Activated CD8-positive, alpha-beta memory T cell treated with anti-CD3 and anti-CD28 coated beads, Interleukin-2, amount 50 U/mL, for 48 hours (primary cell): ENCODE results near the gene ZNF474.

Experiments
- DNase-seq: peaks from one replicate; pipeline ENCODE4 v3.0.0-alpha.2; 2020

ZNF474 gene

GRCh38 chr5:122183098-122183787, 53.9 kb downstream of the ZNF474 start:
- no peak for DNase-seq

GRCh38 chr5:122183788-122184170, 54.4 kb downstream of the ZNF474 start:
- DNase-seq = no peak

GRCh38 chr5:122184676-122185255, 55.4 kb downstream of the ZNF474 start:
- no peak for DNase-seq

- DNase-seq = no peak
These were observed 58.1 kb downstream of the ZNF474 start for GRCh38 chr5:122187426-122187825.

- no peak for DNase-seq
These were observed 60.8 kb downstream of the ZNF474 start for GRCh38 chr5:122190156-122190555.

GRCh38 chr5:122192497-122193496, 63.5 kb downstream of the ZNF474 start:
- no peak for DNase-seq

GRCh38 chr5:122195802-122196394, 66.6 kb downstream of the ZNF474 start:
- DNase-seq = no peak

GRCh38 chr5:122199146-122199545, 69.8 kb downstream of the ZNF474 start:
- DNase-seq = no peak

GRCh38 chr5:122200450-122200849, 71.1 kb downstream of the ZNF474 start:
- DNase-seq = no peak

GRCh38 chr5:122200865-122201264, 71.5 kb downstream of the ZNF474 start:
- no peak for DNase-seq

GRCh38 chr5:122201365-122201764, 72.0 kb downstream of the ZNF474 start:
- no peak for DNase-seq

- DNase-seq = no peak
These were observed 73.6 kb downstream of the ZNF474 start for GRCh38 chr5:122202952-122203351.
